Suprapubic skin (tissue), 4 donors: ENCODE data around the gene FMO4.

ENCODE experiments used
- CTCF ChIP-seq, 2 donors: fragments of 200-600 bp in 1 of 2; fragments of 450-650 bp in 1 of 2; sonication (generic) in 1 of 2; IDR thresholded peaks; one replicate each; pipeline ENCODE4 v1.5.1; 2016 to 2019; ENCODE audit warnings: antibody characterized with exemption in 2 of 2, mild to moderate bottlenecking in 1 of 2, moderate library complexity in 1 of 2
- EP300 ChIP-seq: sonication (generic); formaldehyde crosslinking; IDR thresholded peaks from one replicate; pipeline ENCODE4 v1.6.1; 2017; ENCODE audit warnings: antibody characterized with exemption
- POLR2A ChIP-seq, 2 donors: fragments of 450-650 bp; IDR thresholded peaks; one replicate each; pipeline ENCODE4 v1.6.1; 2017; ENCODE audit warnings: antibody characterized with exemption in 2 of 2, mild to moderate bottlenecking in 2 of 2, moderate library complexity in 2 of 2
- POLR2AphosphoS5 ChIP-seq, 3 donors: sonication (generic); formaldehyde crosslinking; IDR thresholded peaks; one replicate each; pipeline ENCODE4 v1.6.1; 2017; ENCODE audit warnings: antibody characterized with exemption in 3 of 3

- TF ChIP-seq CTCF (IDR thresholded peaks at IDR 0.05) = no peak
- no peak for TF ChIP-seq POLR2A (IDR thresholded peaks at IDR 0.05)
- no peak for TF ChIP-seq POLR2AphosphoS5 (IDR thresholded peaks at IDR 0.05)
- TF ChIP-seq EP300 = no peak
Observed at GRCh38 chr1:171299342-171299741, 14.6 kb upstream of the FMO4 start.
